Measurements from ENCODE around the gene FOXP2.

DNA sequence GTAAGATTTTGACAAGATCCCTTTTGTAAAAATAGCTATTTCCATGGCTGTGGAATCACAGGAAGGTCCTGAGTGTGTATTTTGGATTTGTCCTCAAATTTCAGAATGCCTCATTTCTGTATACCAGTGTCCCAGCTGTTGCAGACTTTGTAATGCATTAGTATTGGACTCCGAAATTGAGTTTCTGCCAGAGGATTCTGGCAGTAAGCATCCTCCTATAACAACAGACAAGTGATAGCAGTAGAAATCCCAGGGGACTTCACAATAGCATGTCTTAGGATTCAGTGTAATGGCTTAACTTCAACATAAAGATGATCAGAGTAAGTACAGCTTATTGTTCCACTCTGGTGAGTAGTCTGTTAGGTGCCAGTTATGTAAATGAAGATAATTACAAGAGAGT, 104.6 kb downstream of the FOXP2 start:
- TF ChIP-seq, protein P1, sequence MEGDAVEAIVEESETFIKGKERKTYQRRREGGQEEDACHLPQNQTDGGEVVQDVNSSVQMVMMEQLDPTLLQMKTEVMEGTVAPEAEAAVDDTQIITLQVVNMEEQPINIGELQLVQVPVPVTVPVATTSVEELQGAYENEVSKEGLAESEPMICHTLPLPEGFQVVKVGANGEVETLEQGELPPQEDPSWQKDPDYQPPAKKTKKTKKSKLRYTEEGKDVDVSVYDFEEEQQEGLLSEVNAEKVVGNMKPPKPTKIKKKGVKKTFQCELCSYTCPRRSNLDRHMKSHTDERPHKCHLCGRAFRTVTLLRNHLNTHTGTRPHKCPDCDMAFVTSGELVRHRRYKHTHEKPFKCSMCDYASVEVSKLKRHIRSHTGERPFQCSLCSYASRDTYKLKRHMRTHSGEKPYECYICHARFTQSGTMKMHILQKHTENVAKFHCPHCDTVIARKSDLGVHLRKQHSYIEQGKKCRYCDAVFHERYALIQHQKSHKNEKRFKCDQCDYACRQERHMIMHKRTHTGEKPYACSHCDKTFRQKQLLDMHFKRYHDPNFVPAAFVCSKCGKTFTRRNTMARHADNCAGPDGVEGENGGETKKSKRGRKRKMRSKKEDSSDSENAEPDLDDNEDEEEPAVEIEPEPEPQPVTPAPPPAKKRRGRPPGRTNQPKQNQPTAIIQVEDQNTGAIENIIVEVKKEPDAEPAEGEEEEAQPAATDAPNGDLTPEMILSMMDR (IDR thresholded peaks at IDR 0.05; ENCODE audit: low read depth, low read length, missing input control) = no peak
- TF ChIP-seq, protein P2, sequence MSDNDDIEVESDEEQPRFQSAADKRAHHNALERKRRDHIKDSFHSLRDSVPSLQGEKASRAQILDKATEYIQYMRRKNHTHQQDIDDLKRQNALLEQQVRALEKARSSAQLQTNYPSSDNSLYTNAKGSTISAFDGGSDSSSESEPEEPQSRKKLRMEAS (IDR thresholded peaks at IDR 0.05) = no peak
- TF ChIP-seq FOXA1 (IDR thresholded peaks at IDR 0.05) (no peak), YY1 (IDR thresholded peaks at IDR 0.05) (no peak)
- TF ChIP-seq, protein P3, sequence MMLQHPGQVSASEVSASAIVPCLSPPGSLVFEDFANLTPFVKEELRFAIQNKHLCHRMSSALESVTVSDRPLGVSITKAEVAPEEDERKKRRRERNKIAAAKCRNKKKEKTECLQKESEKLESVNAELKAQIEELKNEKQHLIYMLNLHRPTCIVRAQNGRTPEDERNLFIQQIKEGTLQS (IDR thresholded peaks at IDR 0.05) = no peak
- TF ChIP-seq, protein P4, sequence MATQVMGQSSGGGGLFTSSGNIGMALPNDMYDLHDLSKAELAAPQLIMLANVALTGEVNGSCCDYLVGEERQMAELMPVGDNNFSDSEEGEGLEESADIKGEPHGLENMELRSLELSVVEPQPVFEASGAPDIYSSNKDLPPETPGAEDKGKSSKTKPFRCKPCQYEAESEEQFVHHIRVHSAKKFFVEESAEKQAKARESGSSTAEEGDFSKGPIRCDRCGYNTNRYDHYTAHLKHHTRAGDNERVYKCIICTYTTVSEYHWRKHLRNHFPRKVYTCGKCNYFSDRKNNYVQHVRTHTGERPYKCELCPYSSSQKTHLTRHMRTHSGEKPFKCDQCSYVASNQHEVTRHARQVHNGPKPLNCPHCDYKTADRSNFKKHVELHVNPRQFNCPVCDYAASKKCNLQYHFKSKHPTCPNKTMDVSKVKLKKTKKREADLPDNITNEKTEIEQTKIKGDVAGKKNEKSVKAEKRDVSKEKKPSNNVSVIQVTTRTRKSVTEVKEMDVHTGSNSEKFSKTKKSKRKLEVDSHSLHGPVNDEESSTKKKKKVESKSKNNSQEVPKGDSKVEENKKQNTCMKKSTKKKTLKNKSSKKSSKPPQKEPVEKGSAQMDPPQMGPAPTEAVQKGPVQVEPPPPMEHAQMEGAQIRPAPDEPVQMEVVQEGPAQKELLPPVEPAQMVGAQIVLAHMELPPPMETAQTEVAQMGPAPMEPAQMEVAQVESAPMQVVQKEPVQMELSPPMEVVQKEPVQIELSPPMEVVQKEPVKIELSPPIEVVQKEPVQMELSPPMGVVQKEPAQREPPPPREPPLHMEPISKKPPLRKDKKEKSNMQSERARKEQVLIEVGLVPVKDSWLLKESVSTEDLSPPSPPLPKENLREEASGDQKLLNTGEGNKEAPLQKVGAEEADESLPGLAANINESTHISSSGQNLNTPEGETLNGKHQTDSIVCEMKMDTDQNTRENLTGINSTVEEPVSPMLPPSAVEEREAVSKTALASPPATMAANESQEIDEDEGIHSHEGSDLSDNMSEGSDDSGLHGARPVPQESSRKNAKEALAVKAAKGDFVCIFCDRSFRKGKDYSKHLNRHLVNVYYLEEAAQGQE (IDR thresholded peaks at IDR 0.05) = no peak
